ENCODE results near the gene HASPIN.

GRCh38 chr17:3765981-3766380 lies 42.3 kb downstream of the HASPIN start:
- TF ChIP-seq POLR2AphosphoS5 (IDR thresholded peaks at IDR 0.05; ENCODE audit: low read depth, low read length) (no peak), POLR2A (IDR thresholded peaks at IDR 0.05; ENCODE audit: low read depth, low read length) (no peak), TAF1 (IDR thresholded peaks at IDR 0.05; ENCODE audit: low read depth, low read length) (no peak), PAX5 (IDR thresholded peaks at IDR 0.05; ENCODE audit: insufficient read depth, low read length, severe bottlenecking) (no peak), SPI1 (IDR thresholded peaks at IDR 0.05; ENCODE audit: low read depth, low read length) (no peak), POU2F2 (IDR thresholded peaks at IDR 0.05; ENCODE audit: low read depth, low read length) (no peak)
